BLaER1 treated with 17β-estradiol and CSF1 and Interleukin-3, amounts not matched to agents 10 nM and 100 nM (cell line): ENCODE measurements around the gene SCIMP.

ENCODE experiments used
- H3K27ac ChIP-seq, 11 experiments: shearing (Covaris generic); formaldehyde crosslinking; 2 replicates each; pipeline ENCODE4 v1.8.1; 2022
- H3K27me3 ChIP-seq, 11 experiments: shearing (Covaris generic); formaldehyde crosslinking; 2 replicates each; pipeline ENCODE4 v1.8.1; 2022
- H3K36me3 ChIP-seq, 11 experiments: shearing (Covaris generic); formaldehyde crosslinking; 2 replicates each; pipeline ENCODE4 v1.8.1; 2022
- H3K4me1 ChIP-seq, 10 experiments: shearing (Covaris generic); formaldehyde crosslinking; 2 replicates each; pipeline ENCODE4 v1.8.1; 2022
- H3K4me2 ChIP-seq, 11 experiments: shearing (Covaris generic); formaldehyde crosslinking; 2 replicates each; pipeline ENCODE4 v1.8.1; 2022
- H3K4me3 ChIP-seq, 10 experiments: shearing (Covaris generic); formaldehyde crosslinking; 2 replicates each; pipeline ENCODE4 v1.8.1; 2022
- H3K9ac ChIP-seq, 11 experiments: shearing (Covaris generic); formaldehyde crosslinking; 2 replicates each; pipeline ENCODE4 v1.8.1; 2022
- H3K9me3 ChIP-seq, 11 experiments: shearing (Covaris generic); formaldehyde crosslinking; replicated peaks in 1 of 11; 2 replicates each; pipeline ENCODE4 v1.8.1; 2022
- H4K20me1 ChIP-seq, 11 experiments: shearing (Covaris generic); formaldehyde crosslinking; 2 replicates each; pipeline ENCODE4 v1.8.1; 2022
- Cebpa-rat ChIP-seq, 11 experiments: shearing (Covaris generic); IDR thresholded peaks; 2 replicates each; pipeline ENCODE4 v1.8.1; 2022

Gene SCIMP

GRCh38 chr17:5209396-5209795 lies 25.3 kb downstream of the SCIMP start:
- Histone ChIP-seq H3K36me3 (peaks cover 0 to 15% (median 0%) of the 10 kb centered on the region in 11 experiments; a peak in 4 of 22 replicates), H3K4me3 (no peak overlapping the region), H3K27ac (peak overlapping the region in 9 of 11 experiments; percentile 32 to 81 (median 76); a peak in 15 of 22 replicates), H3K4me1 (peaks cover 46 to 54% (median 49%) of the 10 kb centered on the region in 10 experiments), H3K9ac (no peak overlapping the region), H3K9me3 (peaks cover 0 to 14% (median 6%) of the 10 kb centered on the region in 11 experiments; a peak in 11 of 22 replicates), H3K27me3 (no peaks in the 10 kb centered on the region), H3K4me2 (peak overlapping the region; percentile 72 to 96 (median 87)), H4K20me1 (no peaks in the 10 kb centered on the region)
- TF ChIP-seq Cebpa-rat (IDR thresholded peaks at IDR 0.05): no peak

GRCh38 chr17:5203908-5204294 lies 30.8 kb downstream of the SCIMP start:
- TF ChIP-seq Cebpa-rat (IDR thresholded peaks at IDR 0.05): no peak
- no peaks in the 10 kb centered on the region for H4K20me1 ChIP-seq
- peaks cover under 1 to 3% (median under 1%) of the 10 kb centered on the region in 10 experiments; a peak in 16 of 20 replicates for H3K4me1 ChIP-seq
- no peak overlapping the region for H3K4me3 ChIP-seq
- no peak overlapping the region for H3K4me2 ChIP-seq
- no peak overlapping the region for H3K27ac ChIP-seq
- H3K27me3 ChIP-seq: no peaks in the 10 kb centered on the region
- H3K9ac ChIP-seq: no peak overlapping the region
- H3K9me3 ChIP-seq: peaks cover 0 to 18% (median 6%) of the 10 kb centered on the region in 11 experiments; a peak in 11 of 22 replicates
- no peaks in the 10 kb centered on the region for H3K36me3 ChIP-seq

- H3K27me3 ChIP-seq: no peaks in the 10 kb centered on the region
- no peak for TF ChIP-seq Cebpa-rat (IDR thresholded peaks at IDR 0.05)
- H3K9me3 ChIP-seq: peaks cover 0 to 18% (median 6%) of the 10 kb centered on the region in 11 experiments; a peak in 11 of 22 replicates
- peaks cover 6 to 7% (median 7%) of the 10 kb centered on the region in 10 experiments; a peak in 19 of 20 replicates for H3K4me1 ChIP-seq
- no peak overlapping the region for H3K4me3 ChIP-seq
- no peaks in the 10 kb centered on the region for H3K36me3 ChIP-seq
- H3K4me2 ChIP-seq: no peak overlapping the region
- H4K20me1 ChIP-seq: no peaks in the 10 kb centered on the region
- no peak overlapping the region for H3K27ac ChIP-seq
- no peak overlapping the region for H3K9ac ChIP-seq
Measured at GRCh38 chr17:5203178-5203907, 31.3 kb downstream of the SCIMP start.

- H3K27ac ChIP-seq: no peak overlapping the region
- peaks cover 0 to 18% (median 6%) of the 10 kb centered on the region in 11 experiments; a peak in 11 of 22 replicates for H3K9me3 ChIP-seq
- H4K20me1 ChIP-seq: no peaks in the 10 kb centered on the region
- H3K4me2 ChIP-seq: no peak overlapping the region
- no peaks in the 10 kb centered on the region for H3K36me3 ChIP-seq
- no peaks in the 10 kb centered on the region for H3K27me3 ChIP-seq
- no peak overlapping the region for H3K9ac ChIP-seq
- TF ChIP-seq Cebpa-rat (IDR thresholded peaks at IDR 0.05): no peak
- no peak overlapping the region for H3K4me3 ChIP-seq
- peaks cover 9 to 10% (median 10%) of the 10 kb centered on the region in 10 experiments; a peak in 19 of 20 replicates for H3K4me1 ChIP-seq
Measured at GRCh38 chr17:5201011-5201410, 33.6 kb downstream of the SCIMP start.

- Histone ChIP-seq H3K27ac (no peak overlapping the region), H4K20me1 (no peaks in the 10 kb centered on the region), H3K36me3 (no peaks in the 10 kb centered on the region), H3K9me3 (peaks cover 0 to 13% (median 3%) of the 10 kb centered on the region in 11 experiments; a peak in 7 of 22 replicates), H3K27me3 (no peaks in the 10 kb centered on the region), H3K4me3 (no peak overlapping the region), H3K4me1 (peaks cover 9 to 10% (median 10%) of the 10 kb centered on the region in 10 experiments; a peak in 19 of 20 replicates), H3K4me2 (no peak overlapping the region), H3K9ac (no peak overlapping the region)
- no peak for TF ChIP-seq Cebpa-rat (IDR thresholded peaks at IDR 0.05)
Measured at GRCh38 chr17:5200360-5200759, 34.3 kb downstream of the SCIMP start.

GRCh38 chr17:5198472-5198871 lies 36.2 kb downstream of the SCIMP start:
- no peaks in the 10 kb centered on the region for H3K27me3 ChIP-seq
- peak overlapping the region; percentile 14 to 65 (median 50); a peak in 21 of 22 replicates for H3K4me2 ChIP-seq
- no peak overlapping the region for H3K9ac ChIP-seq
- TF ChIP-seq Cebpa-rat (IDR thresholded peaks at IDR 0.05): no peak
- H3K36me3 ChIP-seq: no peaks in the 10 kb centered on the region
- H3K27ac ChIP-seq: peak overlapping the region in 1 of 11 experiments; percentile 13; a peak in 2 of 22 replicates
- no peak overlapping the region for H3K4me3 ChIP-seq
- peaks cover 0 to 4% (median 0%) of the 10 kb centered on the region in 11 experiments; a peak in 2 of 22 replicates for H3K9me3 ChIP-seq
- no peaks in the 10 kb centered on the region for H4K20me1 ChIP-seq
- H3K4me1 ChIP-seq: peaks cover 9 to 10% (median 10%) of the 10 kb centered on the region in 10 experiments; a peak in 19 of 20 replicates

GRCh38 chr17:5194346-5194745 lies 40.3 kb downstream of the SCIMP start:
- TF ChIP-seq Cebpa-rat (IDR thresholded peaks at IDR 0.05): no peak
- Histone ChIP-seq H3K27ac (no peak overlapping the region), H3K9ac (no peak overlapping the region), H3K4me1 (peaks cover 10 to 27% (median 18%) of the 10 kb centered on the region in 10 experiments), H4K20me1 (no peaks in the 10 kb centered on the region), H3K4me3 (no peak overlapping the region), H3K27me3 (peaks cover 0 to 13% (median 10%) of the 10 kb centered on the region in 11 experiments; a peak in 10 of 22 replicates), H3K9me3 (peaks cover 27 to 33% (median 31%) of the 10 kb centered on the region in 11 experiments), H3K36me3 (peaks cover 7 to 17% (median 12%) of the 10 kb centered on the region in 11 experiments), H3K4me2 (no peak overlapping the region)

GRCh38 chr17:5191541-5192417 lies 42.9 kb downstream of the SCIMP start, which contains the start of gene ZNF594:
Gene ZNF594, minus strand, starts transcription at chr17:5191868. Its CDS starts 7,612 bp downstream, at chr17:5184256.
- Histone ChIP-seq H3K27ac (peak within 1 kb of the TSS; percentile 81 to 93 (median 87)), H3K4me1 (peaks cover 0 to 18% (median 9%) of the 10 kb centered on the region in 10 experiments; a peak in 15 of 20 replicates), H3K36me3 (peaks cover 26 to 39% (median 35%) of the 10 kb centered on the region in 11 experiments), H3K4me3 (peak within 1 kb of the TSS; percentile 69 to 85 (median 73)), H3K9ac (peak within 1 kb of the TSS; percentile 81 to 89 (median 85)), H3K4me2 (peak within 1 kb of the TSS; percentile 71 to 90 (median 81)), H4K20me1 (no peaks in the 10 kb centered on the region), H3K27me3 (peaks cover 0 to 13% (median 10%) of the 10 kb centered on the region in 11 experiments; a peak in 10 of 22 replicates), H3K9me3 (peaks cover 52 to 59% (median 56%) of the 10 kb centered on the region in 11 experiments)
- no peak for TF ChIP-seq Cebpa-rat (IDR thresholded peaks at IDR 0.05)
